Testis (tissue), 2 donors: ENCODE results near the gene KLF7.

Experiments used
- CTCF ChIP-seq, 3 experiments: fragments of 450-650 bp in 2 of 3; fragments of 200-600 bp in 1 of 3; sonication (generic) in 1 of 3; IDR thresholded peaks; one replicate each; pipeline ENCODE4 v1.5.1; 2016 to 2019; ENCODE audit warnings: antibody characterized with exemption in 3 of 3, mild to moderate bottlenecking in 2 of 3, moderate library complexity in 1 of 3
- POLR2A ChIP-seq: fragments of 450-650 bp; IDR thresholded peaks from one replicate; pipeline ENCODE4 v1.6.1; 2017; ENCODE audit warnings: antibody characterized with exemption, mild to moderate bottlenecking, moderate library complexity

GRCh38 chr2:207095963-207096362 is 69.8 kb downstream of the KLF7 start:
- no peak for TF ChIP-seq CTCF (IDR thresholded peaks at IDR 0.05)
- no peak for TF ChIP-seq POLR2A
